H9 (cell line): ENCODE results near the gene GNAO1. TPM values are rescaled to one million over a fixed set of nuclear protein-coding genes. Genes with fewer than 3 reads are reported as not detected.

Source experiments
- DNase-seq: peaks from one replicate; pipeline ENCODE4 v3.0.0-alpha.2; 2017
- H2AFZ ChIP-seq: one replicate; pipeline ENCODE4 v1.6.1; 2013; ENCODE audit warnings: mild to moderate bottlenecking, low read length, control low read depth, moderate library complexity
- H2AK5ac ChIP-seq: 2 replicates; pipeline ENCODE4 v1.6.1; 2013; ENCODE audit warnings: low read length, control low read depth, mixed read lengths; ENCODE audit not compliant: insufficient read length
- H2BK120ac ChIP-seq: one replicate; pipeline ENCODE4 v1.6.1; 2013; ENCODE audit warnings: low read depth, mild to moderate bottlenecking, low read length, control low read depth, inconsistent platforms; ENCODE audit not compliant: poor library complexity, severe bottlenecking
- H2BK12ac ChIP-seq: 2 replicates; pipeline ENCODE4 v1.6.1; 2013; ENCODE audit warnings: low read length, control low read depth, mixed read lengths, low read depth; ENCODE audit not compliant: insufficient read length
- H2BK15ac ChIP-seq: 2 replicates; pipeline ENCODE4 v1.6.1; 2013; ENCODE audit warnings: low read depth, low read length, control low read depth
- H2BK20ac ChIP-seq: one replicate; pipeline ENCODE4 v1.6.1; 2013; ENCODE audit warnings: low read depth, mild to moderate bottlenecking, low read length, control low read depth, inconsistent platforms; ENCODE audit not compliant: poor library complexity, severe bottlenecking
- H2BK5ac ChIP-seq: 2 replicates; pipeline ENCODE4 v1.6.1; 2013; ENCODE audit warnings: low read length, control low read depth, mixed read lengths; ENCODE audit not compliant: insufficient read length
- H3K14ac ChIP-seq: 2 replicates; pipeline ENCODE4 v1.6.1; 2013; ENCODE audit warnings: low read length, control low read depth; ENCODE audit not compliant: insufficient read depth
- H3K18ac ChIP-seq: 2 replicates; pipeline ENCODE4 v1.6.1; 2013; ENCODE audit warnings: low read depth, mild to moderate bottlenecking, mixed read lengths, low read length, control low read depth; ENCODE audit not compliant: insufficient read length
- H3K23ac ChIP-seq: 2 replicates; pipeline ENCODE4 v1.6.1; 2013; ENCODE audit warnings: low read length, control low read depth, mixed read lengths, low read depth; ENCODE audit not compliant: insufficient read length
- H3K23me2 ChIP-seq: 2 replicates; pipeline ENCODE4 v1.6.1; 2013; ENCODE audit warnings: low read depth, mild to moderate bottlenecking, mixed read lengths, low read length, control low read depth; ENCODE audit not compliant: insufficient read length, poor library complexity, severe bottlenecking
- H3K27ac ChIP-seq: 2 replicates; pipeline ENCODE4 v1.5.1; 2013; ENCODE audit warnings: low read length, control low read depth, mixed read lengths, low read depth; ENCODE audit not compliant: insufficient read length
- H3K27me3 ChIP-seq: 2 replicates; pipeline ENCODE4 v1.6.1; 2013; ENCODE audit warnings: low read length, control low read depth, inconsistent platforms; ENCODE audit not compliant: insufficient read depth
- H3K4ac ChIP-seq: 2 replicates; pipeline ENCODE4 v1.6.1; 2013; ENCODE audit warnings: low read depth, mild to moderate bottlenecking, control low read depth, inconsistent platforms, low read length, moderate library complexity
- H3K4me1 ChIP-seq: 2 replicates; pipeline ENCODE4 v1.6.1; 2013; ENCODE audit warnings: low read length, control low read depth, inconsistent platforms; ENCODE audit not compliant: insufficient read depth
- H3K4me2 ChIP-seq: 2 replicates; pipeline ENCODE4 v1.6.1; 2013; ENCODE audit warnings: low read length, control low read depth, mixed read lengths; ENCODE audit not compliant: insufficient read length, insufficient read depth
- H3K56ac ChIP-seq: 2 replicates; pipeline ENCODE4 v1.6.1; 2013; ENCODE audit warnings: low read depth, mild to moderate bottlenecking, mixed read lengths, low read length, control low read depth; ENCODE audit not compliant: insufficient read length
- H3K79me1 ChIP-seq: 2 replicates; pipeline ENCODE4 v1.6.1; 2013; ENCODE audit warnings: low read depth, mild to moderate bottlenecking, moderate library complexity, low read length, control low read depth, inconsistent platforms; ENCODE audit not compliant: insufficient read depth, poor library complexity, severe bottlenecking
- H3K79me2 ChIP-seq: 2 replicates; pipeline ENCODE4 v1.6.1; 2013; ENCODE audit warnings: low read length, control low read depth, inconsistent platforms; ENCODE audit not compliant: insufficient read depth
- H3K9ac ChIP-seq: 2 replicates; pipeline ENCODE4 v1.6.1; 2013; ENCODE audit warnings: low read length, control low read depth, mixed read lengths; ENCODE audit not compliant: insufficient read length; ENCODE audit errors: extremely low read depth
- H3K9me3 ChIP-seq: one replicate; pipeline ENCODE4 v1.6.1; 2013; ENCODE audit warnings: low read depth, low read length, inconsistent platforms; ENCODE audit not compliant: control insufficient read depth
- H3T11ph ChIP-seq: one replicate; pipeline ENCODE4 v1.6.1; 2013; ENCODE audit warnings: mild to moderate bottlenecking, low read length, control low read depth, inconsistent platforms
- H4K20me1 ChIP-seq: one replicate; pipeline ENCODE4 v1.6.1; 2013; ENCODE audit not compliant: control insufficient read depth, insufficient read length, insufficient read depth
- H4K5ac ChIP-seq: 2 replicates; pipeline ENCODE4 v1.6.1; 2013; ENCODE audit warnings: low read depth, mild to moderate bottlenecking, mixed read lengths, low read length, control low read depth; ENCODE audit not compliant: insufficient read length
- H4K8ac ChIP-seq: replicated peaks from 2 replicates; pipeline ENCODE4 v1.6.1; 2013; ENCODE audit warnings: low read length, control low read depth, mixed read lengths, low read depth; ENCODE audit not compliant: insufficient read length
- H4K91ac ChIP-seq: 2 replicates; pipeline ENCODE4 v1.6.1; 2013; ENCODE audit warnings: low read depth, mild to moderate bottlenecking, moderate library complexity, mixed read lengths, low read length, control low read depth; ENCODE audit not compliant: insufficient read length
- H3K27ac Mint-ChIP-seq, 3 experiments: 2 replicates in 2 of 3; 3 replicates in 1 of 3; pipeline ENCODE4 v1.8.0; 2020 to 2021; ENCODE audit warnings: mixed read lengths in 3 of 3, mild to moderate bottlenecking in 1 of 3, moderate library complexity in 1 of 3
- H3K27me3 Mint-ChIP-seq: 2 replicates; pipeline ENCODE4 v1.8.0; 2021; ENCODE audit warnings: low read depth, mild to moderate bottlenecking, moderate library complexity, mixed read lengths
- H3K36me3 Mint-ChIP-seq, 3 experiments: 2 replicates in 2 of 3; 3 replicates in 1 of 3; pipeline ENCODE4 v1.8.0; 2020 to 2021; ENCODE audit warnings: low read depth in 3 of 3, mixed read lengths in 3 of 3; ENCODE audit not compliant: insufficient read depth in 1 of 3
- H3K4me1 Mint-ChIP-seq, 2 experiments: 2 replicates each; pipeline ENCODE4 v1.8.0; 2020; ENCODE audit warnings: mixed read lengths in 2 of 2
- H3K4me3 Mint-ChIP-seq, 2 experiments: 2 replicates in 1 of 2; 3 replicates in 1 of 2; pipeline ENCODE4 v1.8.0; 2020 to 2021; ENCODE audit warnings: mild to moderate bottlenecking in 2 of 2, mixed read lengths in 2 of 2, moderate library complexity in 1 of 2
- H3K9me3 Mint-ChIP-seq, 2 experiments: 2 replicates in 1 of 2; 3 replicates in 1 of 2; pipeline ENCODE4 v1.8.0; 2020; ENCODE audit warnings: mild to moderate bottlenecking in 2 of 2, mixed read lengths in 2 of 2, moderate library complexity in 1 of 2
- WGBS: extraction: QIAGEN DNeasy Blood & Tissue Kit; methylation state at CpG from one replicate; pipeline ENCODE4 v1.1.7; 2013; ENCODE audit warnings: missing lambda C conversion rate, low lambda C conversion rate, mixed read lengths; ENCODE audit not compliant: insufficient read length; ENCODE audit errors: extremely low coverage; 5-methylcytosine and 5-hydroxymethylcytosine counted together
- total RNA-seq: library from RNA; stranded (reverse); gene quantifications from 2 replicates; pipeline ENCODE4 v1.2.1, GENCODE V29; 2021
- TF ChIP-seq, protein P1 (sequence below): fragments of 200-600 bp; sonication (generic); conservative IDR thresholded peaks from 3 replicates; pipeline ENCODE4 v1.8.0; 2021; ENCODE audit warnings: antibody characterized with exemption, mild to moderate bottlenecking

The GNAO1 gene
- total RNA-seq, 1 experiment from 2014 or later, result 16.9 TPM

DNA sequence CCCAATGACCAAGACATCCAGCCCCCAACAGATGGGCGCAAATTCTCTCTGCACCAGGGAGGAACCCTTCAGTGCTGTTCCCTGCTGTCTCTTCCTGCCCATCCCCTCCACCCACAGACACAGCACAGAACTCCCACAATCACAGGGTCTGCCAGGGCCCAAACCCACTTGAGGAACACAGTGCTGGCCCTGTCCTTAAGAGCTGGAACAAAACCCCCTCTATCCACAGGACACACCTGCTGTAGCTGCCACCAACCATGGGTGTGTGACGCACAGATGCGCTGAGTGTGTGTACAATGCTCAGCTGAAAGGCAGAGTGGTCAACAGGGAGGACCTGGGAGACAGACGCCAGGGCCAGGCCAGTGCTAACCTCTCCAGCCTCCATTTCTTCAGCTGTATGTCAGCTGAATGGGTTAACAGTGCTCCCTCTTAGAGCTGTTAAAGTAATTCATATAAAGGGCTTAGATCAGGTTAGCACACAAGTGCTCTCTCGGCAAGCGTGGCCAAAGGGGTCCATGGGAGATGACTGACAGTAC, 172.0 kb downstream of the GNAO1 start:
- H2AK5ac ChIP-seq, result no peak overlapping the region
- no peaks in the 10 kb centered on the region for H3K23me2 ChIP-seq
- no peak overlapping the region for H3K18ac ChIP-seq
- no peak overlapping the region for H2BK20ac ChIP-seq
- TF ChIP-seq, protein P1, sequence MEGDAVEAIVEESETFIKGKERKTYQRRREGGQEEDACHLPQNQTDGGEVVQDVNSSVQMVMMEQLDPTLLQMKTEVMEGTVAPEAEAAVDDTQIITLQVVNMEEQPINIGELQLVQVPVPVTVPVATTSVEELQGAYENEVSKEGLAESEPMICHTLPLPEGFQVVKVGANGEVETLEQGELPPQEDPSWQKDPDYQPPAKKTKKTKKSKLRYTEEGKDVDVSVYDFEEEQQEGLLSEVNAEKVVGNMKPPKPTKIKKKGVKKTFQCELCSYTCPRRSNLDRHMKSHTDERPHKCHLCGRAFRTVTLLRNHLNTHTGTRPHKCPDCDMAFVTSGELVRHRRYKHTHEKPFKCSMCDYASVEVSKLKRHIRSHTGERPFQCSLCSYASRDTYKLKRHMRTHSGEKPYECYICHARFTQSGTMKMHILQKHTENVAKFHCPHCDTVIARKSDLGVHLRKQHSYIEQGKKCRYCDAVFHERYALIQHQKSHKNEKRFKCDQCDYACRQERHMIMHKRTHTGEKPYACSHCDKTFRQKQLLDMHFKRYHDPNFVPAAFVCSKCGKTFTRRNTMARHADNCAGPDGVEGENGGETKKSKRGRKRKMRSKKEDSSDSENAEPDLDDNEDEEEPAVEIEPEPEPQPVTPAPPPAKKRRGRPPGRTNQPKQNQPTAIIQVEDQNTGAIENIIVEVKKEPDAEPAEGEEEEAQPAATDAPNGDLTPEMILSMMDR, result no peak
- H3K4me2 ChIP-seq, result no peak overlapping the region
- peaks cover 10 to 16% (median 12%) of the 10 kb centered on the region in 3 experiments; a peak in 6 of 7 replicates for H3K36me3 Mint-ChIP-seq
- no peak overlapping the region for H4K91ac ChIP-seq
- no peak overlapping the region for H3K27ac ChIP-seq
- no CpG with 5 or more reads among the region's 6 CpGs for WGBS
- no peak overlapping the region for H4K8ac ChIP-seq
- no peaks in the 10 kb centered on the region for H4K20me1 ChIP-seq
- no peak overlapping the region for H3K23ac ChIP-seq
- H3K79me2 ChIP-seq, result no peaks in the 10 kb centered on the region
- no peak for DNase-seq
- H3K56ac ChIP-seq, result no peak overlapping the region
- no peak overlapping the region for H2BK12ac ChIP-seq
- H3K27me3 ChIP-seq, result no peaks in the 10 kb centered on the region
- no peak overlapping the region for H3K27ac Mint-ChIP-seq
- H3K4me1 ChIP-seq, result no peaks in the 10 kb centered on the region
- H3K4ac ChIP-seq, result no peak overlapping the region
- H4K5ac ChIP-seq, result no peak overlapping the region
- no peaks in the 10 kb centered on the region for H3K27me3 Mint-ChIP-seq
- no peaks in the 10 kb centered on the region for H3K9me3 ChIP-seq
- H3K4me1 Mint-ChIP-seq, result peaks cover 2 to 14% of the 10 kb centered on the region in 2 experiments
- H3K9ac ChIP-seq, result no peak overlapping the region
- no peaks in the 10 kb centered on the region for H3K79me1 ChIP-seq
- H3K14ac ChIP-seq, result no peak overlapping the region
- no peaks in the 10 kb centered on the region for H3K9me3 Mint-ChIP-seq
- H2BK5ac ChIP-seq, result no peak overlapping the region
- no peak overlapping the region for H2AFZ ChIP-seq
- no peak overlapping the region for H3K4me3 Mint-ChIP-seq
- no peak overlapping the region for H3T11ph ChIP-seq
- H2BK120ac ChIP-seq, result no peak overlapping the region
- H2BK15ac ChIP-seq, result no peak overlapping the region
